ENCODE data around the gene HSPA1L. TPM values are rescaled to one million over a fixed set of nuclear protein-coding genes. Genes with fewer than 3 reads are reported as not detected.
"Not testable (repeated sequence)": the region's sequence is repeated elsewhere in the genome, so short reads cannot be mapped to it uniquely, and the experiment has no call there.

The HSPA1L gene
- total and polyA plus RNA-seq, 2 donors (not counting 3 experiments of a cell fraction or from before 2014, with no cell fraction given), result 0.32 to 0.77 TPM

DNA sequence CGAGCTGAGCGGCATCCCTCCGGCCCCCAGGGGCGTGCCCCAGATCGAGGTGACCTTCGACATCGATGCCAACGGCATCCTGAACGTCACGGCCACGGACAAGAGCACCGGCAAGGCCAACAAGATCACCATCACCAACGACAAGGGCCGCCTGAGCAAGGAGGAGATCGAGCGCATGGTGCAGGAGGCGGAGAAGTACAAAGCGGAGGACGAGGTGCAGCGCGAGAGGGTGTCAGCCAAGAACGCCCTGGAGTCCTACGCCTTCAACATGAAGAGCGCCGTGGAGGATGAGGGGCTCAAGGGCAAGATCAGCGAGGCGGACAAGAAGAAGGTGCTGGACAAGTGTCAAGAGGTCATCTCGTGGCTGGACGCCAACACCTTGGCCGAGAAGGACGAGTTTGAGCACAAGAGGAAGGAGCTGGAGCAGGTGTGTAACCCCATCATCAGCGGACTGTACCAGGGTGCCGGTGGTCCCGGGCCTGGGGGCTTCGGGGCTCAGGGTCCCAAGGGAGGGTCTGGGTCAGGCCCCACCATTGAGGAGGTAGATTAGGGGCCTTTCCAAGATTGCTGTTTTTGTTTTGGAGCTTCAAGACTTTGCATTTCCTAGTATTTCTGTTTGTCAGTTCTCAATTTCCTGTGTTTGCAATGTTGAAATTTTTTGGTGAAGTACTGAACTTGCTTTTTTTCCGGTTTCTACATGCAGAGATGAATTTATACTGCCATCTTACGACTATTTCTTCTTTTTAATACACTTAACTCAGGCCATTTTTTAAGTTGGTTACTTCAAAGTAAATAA is 2.2 kb upstream of the HSPA1L start:
- ChIA-PET CTCF (interaction anchor here (1.0 kb wide), 2 partner anchors 10 to 183 kb away, joined by 3 read pairs; partner anchors contain the start of gene LSM2), POLR2A (interaction anchor here (0.8 kb wide), 1 partner anchor 10 kb away, joined by 3 read pairs; the partner anchor contains the start of gene HSPA1B)
- H3K27me3 ChIP-seq (ENCODE audit: control insufficient read depth in 2 of 2, insufficient read depth in 2 of 2, low read length in 2 of 2); dilution Hi-C loops (cut with MboI; ENCODE audit: extremely low pct_ligation_motif_present, low sequenced_read_pairs); H2AFZ ChIP-seq (ENCODE audit: low read depth, low read length); H4K20me1 ChIP-seq (replicated peaks; ENCODE audit: control insufficient read depth, extremely low read depth, insufficient read depth, low read length); intact Hi-C loops (cut with micrococcal nuclease); DNase-seq (ENCODE audit: low read depth, low spot score); BruUV-seq (replicated peaks); H3K27ac ChIP-seq (ENCODE audit: insufficient read depth, low read depth, low read length); H3K36me3 ChIP-seq (ENCODE audit: control insufficient read depth in 2 of 2, extremely low read depth in 1 of 2, insufficient read depth in 2 of 2, low read length in 2 of 2); H3K9me3 ChIP-seq (replicated peaks; ENCODE audit: control insufficient read depth, insufficient read depth, low read length); H3K9me1 ChIP-seq (replicated peaks; ENCODE audit: control insufficient read depth, extremely low read depth, insufficient read depth, low read length): not testable (repeated sequence)
- H3K4me2 ChIP-seq (ENCODE audit: insufficient read depth, low read length), result peak overlapping the region; percentile 96
- FAIRE-seq, result peak; percentile 94
- peak overlapping the region; percentile 33 to 62 (median 43) for H3K4me3 ChIP-seq (replicated peaks in 1 of 3; ENCODE audit: insufficient read depth in 1 of 3, low read depth in 1 of 3, low read length in 3 of 3)
- peaks cover 16% of the 10 kb centered on the region for H3K79me2 ChIP-seq (ENCODE audit: control insufficient read depth, insufficient read depth, low read length)
- peaks cover 26% of the 10 kb centered on the region for H3K4me1 ChIP-seq (ENCODE audit: control insufficient read depth, extremely low read depth, insufficient read depth, low read length)
- peak overlapping the region; percentile 19 for H3K9ac ChIP-seq (replicated peaks; ENCODE audit: extremely low read depth, insufficient read depth, low read length)

DNA sequence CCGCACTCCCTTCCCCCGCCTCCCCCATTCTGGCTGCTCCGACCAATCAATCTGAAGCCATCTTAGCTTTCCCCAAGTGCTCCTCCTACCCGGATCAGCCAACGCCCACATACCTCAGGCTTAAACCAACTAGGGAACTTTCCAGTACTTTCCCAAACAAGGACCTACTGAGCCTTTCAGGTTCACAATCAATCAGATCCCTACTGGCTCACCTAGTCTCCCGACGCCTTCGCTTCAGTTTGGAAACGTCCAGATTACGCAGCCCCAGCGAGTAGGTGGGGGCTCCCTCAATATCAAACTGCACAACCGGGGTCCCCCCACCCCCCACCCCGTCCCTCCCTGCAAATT is 432 bp downstream of the HSPA1L start:
- Histone ChIP-seq H2AFZ (ENCODE audit: low read depth, low read length) (peak overlapping the region; percentile 14), H3K9me3 (replicated peaks; ENCODE audit: control insufficient read depth, insufficient read depth, low read length) (no peaks in the 10 kb centered on the region), H3K4me2 (ENCODE audit: insufficient read depth, low read length) (peak overlapping the region; percentile 54), H4K20me1 (replicated peaks; ENCODE audit: control insufficient read depth, extremely low read depth, insufficient read depth, low read length) (no peaks in the 10 kb centered on the region), H3K27me3 (ENCODE audit: control insufficient read depth in 2 of 2, insufficient read depth in 2 of 2, low read length in 2 of 2) (no peaks in the 10 kb centered on the region), H3K9me1 (replicated peaks; ENCODE audit: control insufficient read depth, extremely low read depth, insufficient read depth, low read length) (no peaks in the 10 kb centered on the region), H3K4me1 (ENCODE audit: control insufficient read depth, extremely low read depth, insufficient read depth, low read length) (peaks cover 21% of the 10 kb centered on the region), H3K27ac (ENCODE audit: insufficient read depth, low read depth, low read length) (peak overlapping the region; percentile 65), H3K4me3 (replicated peaks in 1 of 3; ENCODE audit: insufficient read depth in 1 of 3, low read depth in 1 of 3, low read length in 3 of 3) (peak overlapping the region; percentile 33 to 83 (median 37)), H3K36me3 (ENCODE audit: control insufficient read depth in 2 of 2, extremely low read depth in 1 of 2, insufficient read depth in 2 of 2, low read length in 2 of 2) (no peaks in the 10 kb centered on the region), H3K9ac (replicated peaks; ENCODE audit: extremely low read depth, insufficient read depth, low read length) (peak overlapping the region; percentile 30), H3K79me2 (ENCODE audit: control insufficient read depth, insufficient read depth, low read length) (peaks cover 16% of the 10 kb centered on the region)
- ChIA-PET POLR2A (interaction anchor here (0.6 to 2.3 kb wide), 13 partner anchors 8 to 156 kb away, joined by 3 to 43 read pairs (median 4); partner anchors contain the start of genes HSPA1B, LSM2, MSH5 and NEU1), CTCF (interaction anchor here (0.6 to 3.3 kb wide), 10 partner anchors 8 to 133 kb away, joined by 3 to 18 read pairs (median 4); partner anchors contain the start of genes HSPA1B, LSM2, LY6G5C and VARS1)
- DNase-seq (ENCODE audit: low read depth, low spot score) (peak; percentile 96), FAIRE-seq (no peak)
- no peak for TF ChIP-seq JUN (IDR thresholded peaks at IDR 0.05; ENCODE audit: borderline replicate concordance, insufficient read depth, insufficient read length, low read depth)
- peak; percentile 18 for TF ChIP-seq POLR2A (IDR thresholded peaks at IDR 0.05; ENCODE audit: low read depth, low read length)
- TF ChIP-seq POLR2AphosphoS5 (IDR thresholded peaks at IDR 0.05; ENCODE audit: insufficient read depth, low read depth, low read length), result no peak
- no peak for TF ChIP-seq MYC (IDR thresholded peaks at IDR 0.05; ENCODE audit: low read depth, low read length)
- TF ChIP-seq GATA2 (IDR thresholded peaks at IDR 0.05; ENCODE audit: insufficient read depth, insufficient read length, low read depth, low read length), result no peak
- no peak for TF ChIP-seq CTCF (IDR thresholded peaks at IDR 0.05; ENCODE audit: extremely low read depth in 1 of 2, insufficient read depth in 1 of 2, low read depth in 1 of 2, low read length in 2 of 2)
- intact Hi-C loops (cut with micrococcal nuclease) (loop anchor here (2.0 kb wide), 1 partner anchor 20 kb away; the partner anchor contains the start of gene VARS1), dilution Hi-C loops (cut with MboI; ENCODE audit: extremely low pct_ligation_motif_present, low sequenced_read_pairs) (no loop called here)
- BruUV-seq (replicated peaks), result no TSS peak
